Measurements from ENCODE around the gene RAD51B.

- no peak for TF ChIP-seq RNF2 (conservative IDR thresholded peaks at IDR 0.05; ENCODE audit: low read depth)
- TF ChIP-seq EP300 (IDR thresholded peaks at IDR 0.05; ENCODE audit: low read depth in 2 of 2, low read length in 2 of 2): no peak
- TF ChIP-seq EP300 (CRISPR knock-in tag; IDR thresholded peaks at IDR 0.05; ENCODE audit: borderline replicate concordance): no peak
Measured at GRCh38 chr14:68084256-68084655, 264.7 kb downstream of the RAD51B start.

All from HepG2 (cell line).